IMR-90 (cell line): ENCODE data around the gene C12orf60. TPM values are rescaled to one million over a fixed set of nuclear protein-coding genes. Genes with fewer than 3 reads are reported as not detected.

Experiments
- ATAC-seq: fragments of 200-7000 bp; cut with Tn5 transposase; 2 replicates; pipeline ENCODE4 v1.9.1; 2020; ENCODE audit warnings: low read depth, mild to moderate bottlenecking, moderate library complexity
- BruUV-seq: library from RNA; stranded (reverse); fragments of 400-500 nt; replicated peaks from 2 replicates; lab custom pipeline; 2021; lab: Mats Ljungman, UMichigan
- CTCF ChIA-PET: fragments of 300-600 bp; formaldehyde crosslinking; extraction: SDS; loops from one replicate; lab custom pipeline; 2021; ENCODE audit warnings: antibody characterized with exemption; lab: Yijun Ruan, JAX
- POLR2A ChIA-PET: fragments of 300-600 bp; sonication (Branson Sonifier 250); formaldehyde crosslinking; loops from one replicate; lab custom pipeline; 2022; ENCODE audit warnings: antibody characterized with exemption; ENCODE audit not compliant: unreplicated experiment; lab: Charles Lee
- DNase-seq: peaks from one replicate; pipeline ENCODE4 v3.0.0; 2013
- H2AFZ ChIP-seq: replicated peaks from 2 replicates; pipeline ENCODE3; 2013; ENCODE audit warnings: low read length, mild to moderate bottlenecking; ENCODE audit not compliant: poor library complexity
- H2AK5ac ChIP-seq: 2 replicates; pipeline ENCODE4 v1.6.1; 2013; ENCODE audit warnings: low read depth, low read length, inconsistent platforms
- H2AK9ac ChIP-seq: replicated peaks from 2 replicates; pipeline ENCODE3; 2013; ENCODE audit warnings: mild to moderate bottlenecking, low read depth, low read length, moderate library complexity; ENCODE audit not compliant: poor library complexity
- H2BK120ac ChIP-seq: 2 replicates; pipeline ENCODE4 v1.6.1; 2013; ENCODE audit warnings: low read depth, low read length, inconsistent platforms
- H2BK15ac ChIP-seq: 3 replicates; pipeline ENCODE4 v1.6.1; 2013; ENCODE audit warnings: low read depth, low read length, inconsistent platforms
- H2BK20ac ChIP-seq: 2 replicates; pipeline ENCODE4 v1.6.1; 2013; ENCODE audit warnings: low read depth, mild to moderate bottlenecking, inconsistent platforms, low read length, moderate library complexity
- H2BK5ac ChIP-seq: 2 replicates; pipeline ENCODE4 v1.6.1; 2013; ENCODE audit warnings: mild to moderate bottlenecking, low read depth, low read length, inconsistent platforms; ENCODE audit not compliant: poor library complexity, severe bottlenecking
- H3K14ac ChIP-seq: replicated peaks from 2 replicates; pipeline ENCODE4 v1.6.1; 2013; ENCODE audit warnings: low read depth, low read length, inconsistent platforms
- H3K18ac ChIP-seq: 2 replicates; pipeline ENCODE4 v1.6.1; 2013; ENCODE audit warnings: low read depth, low read length, control low read depth
- H3K23ac ChIP-seq: 2 replicates; pipeline ENCODE4 v1.6.1; 2013; ENCODE audit warnings: low read depth, low read length, inconsistent platforms
- H3K27ac ChIP-seq: 2 replicates; pipeline ENCODE4 v1.5.1; 2013; ENCODE audit warnings: mild to moderate bottlenecking, control low read depth, low read length; ENCODE audit not compliant: insufficient read depth
- H3K27me3 ChIP-seq: 2 replicates; pipeline ENCODE4 v1.6.1; 2013; ENCODE audit warnings: low read length; ENCODE audit not compliant: control insufficient read depth, insufficient read depth
- H3K36me3 ChIP-seq: 2 replicates; pipeline ENCODE4 v1.6.1; 2013; ENCODE audit warnings: low read length, mixed read lengths; ENCODE audit not compliant: control insufficient read depth, insufficient read depth
- H3K4ac ChIP-seq: 2 replicates; pipeline ENCODE4 v1.6.1; 2013; ENCODE audit warnings: low read depth, low read length, inconsistent platforms
- H3K4me1 ChIP-seq: 2 replicates; pipeline ENCODE4 v1.6.1; 2013; ENCODE audit warnings: low read length, mixed read lengths; ENCODE audit not compliant: control insufficient read depth, insufficient read depth
- H3K4me2 ChIP-seq: 2 replicates; pipeline ENCODE4 v1.6.1; 2013; ENCODE audit warnings: low read depth, mild to moderate bottlenecking, control low read depth, low read length, moderate library complexity
- H3K4me3 ChIP-seq: 2 replicates; pipeline ENCODE4 v1.5.1; 2013; ENCODE audit warnings: low read depth, mild to moderate bottlenecking, control low read depth, low read length, moderate library complexity; ENCODE audit not compliant: insufficient read depth
- H3K56ac ChIP-seq: 2 replicates; pipeline ENCODE4 v1.6.1; 2013; ENCODE audit warnings: low read length, inconsistent platforms; ENCODE audit not compliant: insufficient read depth; ENCODE audit errors: extremely low read depth
- H3K79me1 ChIP-seq, 2 experiments: 2 replicates each; pipeline ENCODE4 v1.6.1; 2013; ENCODE audit warnings: low read length in 2 of 2, inconsistent platforms in 1 of 2, low read depth in 1 of 2
- H3K9ac ChIP-seq: 2 replicates; pipeline ENCODE4 v1.6.1; 2013; ENCODE audit warnings: low read depth, low read length, control low read depth
- H3K9me1 ChIP-seq: 2 replicates; pipeline ENCODE4 v1.6.1; 2013; ENCODE audit warnings: low read length, inconsistent platforms; ENCODE audit not compliant: insufficient read depth
- H3K9me3 ChIP-seq: 2 replicates; pipeline ENCODE4 v1.6.1; 2013; ENCODE audit warnings: low read length; ENCODE audit not compliant: control insufficient read depth, insufficient read depth
- H4K20me1 ChIP-seq: 2 replicates; pipeline ENCODE4 v1.6.1; 2013; ENCODE audit warnings: low read length, inconsistent platforms; ENCODE audit not compliant: insufficient read depth
- H4K5ac ChIP-seq: 2 replicates; pipeline ENCODE4 v1.6.1; 2013; ENCODE audit warnings: mild to moderate bottlenecking, low read depth, low read length, control low read depth
- H4K8ac ChIP-seq, 2 experiments: 2 replicates each; pipeline ENCODE4 v1.6.1; 2013; ENCODE audit warnings: low read depth in 2 of 2, low read length in 2 of 2, control low read depth in 1 of 2, inconsistent platforms in 1 of 2
- H4K91ac ChIP-seq: 2 replicates; pipeline ENCODE4 v1.6.1; 2013; ENCODE audit warnings: low read depth, low read length, inconsistent platforms; ENCODE audit not compliant: insufficient read depth
- BHLHE40 ChIP-seq: fragments of 150-350 bp; IDR thresholded peaks from 2 replicates; pipeline ENCODE4 v1.6.1; 2016; ENCODE audit warnings: mild to moderate bottlenecking, low read depth, low read length
- MAFK ChIP-seq: IDR thresholded peaks from 2 replicates; pipeline ENCODE4 v1.6.1; 2012; ENCODE audit warnings: low read depth, low read length, improper control_type of control experiment
- MXI1 ChIP-seq: IDR thresholded peaks from 2 replicates; pipeline ENCODE4 v1.6.1; 2012; ENCODE audit warnings: low read depth, mild to moderate bottlenecking, low read length, moderate library complexity, borderline replicate concordance
- POLR2A ChIP-seq: IDR thresholded peaks from 2 replicates; pipeline ENCODE4 v1.6.1; 2012; ENCODE audit warnings: mild to moderate bottlenecking, low read depth, low read length
- RAD21 ChIP-seq: IDR thresholded peaks from 2 replicates; pipeline ENCODE4 v1.6.1; 2012; ENCODE audit warnings: low read length, improper control_type of control experiment
- RCOR1 ChIP-seq: IDR thresholded peaks from 2 replicates; pipeline ENCODE4 v1.6.1; 2012; ENCODE audit warnings: mild to moderate bottlenecking, low read length, improper control_type of control experiment; ENCODE audit not compliant: insufficient replicate concordance
- RFX5 ChIP-seq: IDR thresholded peaks from 2 replicates; pipeline ENCODE4 v1.8.0; 2012; ENCODE audit warnings: low read depth, mild to moderate bottlenecking, low read length, moderate library complexity
- SMC3 ChIP-seq: fragments of 150-350 bp; IDR thresholded peaks from 2 replicates; pipeline ENCODE4 v1.6.1; 2016; ENCODE audit warnings: low read depth, mild to moderate bottlenecking, antibody characterized with exemption, low read length, moderate library complexity
- WGBS, 2 experiments: methylation state at CpG; one replicate each; pipeline versions ENCODE4 v1.1.5 to v1.1.7; 2013; ENCODE audit warnings: missing lambda C conversion rate in 2 of 2; ENCODE audit not compliant: insufficient read length in 1 of 2; ENCODE audit errors: extremely low coverage in 2 of 2; 5-methylcytosine and 5-hydroxymethylcytosine counted together
- dilution Hi-C: fragments of 300-500 bp; cut with HindIII; formaldehyde crosslinking; loops from one replicate; pipeline ENCODE4 v1.14.3; 2018; ENCODE audit warnings: low sequenced_read_pairs; ENCODE audit not compliant: unreplicated experiment
- in situ Hi-C: fragments of 300-500 bp; cut with MboI; formaldehyde crosslinking; loops from 3 replicates; pipeline ENCODE4 v1.14.3; 2019; ENCODE audit warnings: low sequenced_read_pairs, inconsistent platforms, mixed read lengths
- intact Hi-C: fragments of 100-400 bp; cut with micrococcal nuclease; formaldehyde crosslinking; loops from 2 replicates; pipeline ENCODE4 v1.10.0; 2022
- polyA plus RNA-seq, 3 experiments: library from polyadenylated mRNA; depleted of rRNA; stranded (reverse); fragments of >200 nt; gene quantifications; 2 replicates each; pipeline ENCODE4 v1.2.3, GENCODE V29; 2012; ENCODE audit warnings: low replicate concordance in 1 of 3
- total RNA-seq: library from RNA; depleted of rRNA; stranded (reverse); fragments of >200 nt; gene quantifications from 2 replicates; pipeline ENCODE4 v1.2.3, GENCODE V29; 2012
- TF ChIP-seq, protein P1 (sequence below): conservative IDR thresholded peaks from 2 replicates; pipeline ENCODE4 v1.5.1; 2012; ENCODE audit warnings: mild to moderate bottlenecking, low read depth, low read length, improper control_type of control experiment
- TF ChIP-seq, protein P2 (sequence below): fragments of 150-350 bp; IDR thresholded peaks from 2 replicates; pipeline ENCODE4 v1.6.1; 2017; ENCODE audit warnings: mild to moderate bottlenecking, antibody characterized with exemption, low read length, low read depth

C12orf60 gene
- total and polyA plus RNA-seq, 2 of the 4 experiments (the other 2 are of a cell fraction): 1.1 TPM

DNA sequence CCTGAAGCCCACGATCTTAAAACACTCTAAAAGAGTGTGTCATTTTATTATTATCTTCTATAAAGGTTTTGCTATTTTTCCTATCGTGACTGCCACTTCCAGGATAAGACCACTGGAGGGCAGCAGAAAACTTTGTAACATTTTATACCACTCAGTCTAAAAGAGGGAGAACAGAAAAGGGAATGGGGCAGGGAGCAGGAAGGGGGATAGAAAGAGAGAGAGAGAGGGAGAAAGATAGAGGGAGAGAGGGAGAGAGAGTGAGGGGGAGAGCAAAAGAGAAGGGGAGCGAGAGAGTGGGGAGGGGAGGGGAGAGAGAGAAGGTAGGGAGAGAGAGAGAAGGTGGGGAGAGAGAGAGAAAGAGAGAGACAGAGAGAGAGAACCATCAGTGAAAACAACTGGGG is 41.9 kb downstream of the C12orf60 start:
- no peak overlapping the region; the same call in 1 of the 2 replicates for H3K27ac ChIP-seq
- H3K9me1 ChIP-seq: no peaks in the 10 kb centered on the region; the same call in 1 of the 2 replicates
- H3K36me3 ChIP-seq: no peaks in the 10 kb centered on the region
- no peak overlapping the region for H3K4me3 ChIP-seq
- peak; percentile 65 for DNase-seq
- in situ Hi-C loops (no loop called here), dilution Hi-C loops (no loop called here), intact Hi-C loops (loop anchor here (1.0 to 10.0 kb wide), 6 partner anchors 122 to 422 kb away; partner anchors contain the start of gene RERG)
- no peak overlapping the region for H2AK9ac ChIP-seq
- POLR2A ChIA-PET: interaction anchor here (1.0 kb wide), 1 partner anchor 149 kb away, joined by 4 read pairs; no protein-coding TSS in a partner anchor
- H3K56ac ChIP-seq: no peak overlapping the region; the same call in 1 of the 2 replicates
- 0 out of 3 replicates have a peak overlapping the region, but pooled peaks have one; percentile 43 for H2BK15ac ChIP-seq
- CTCF ChIA-PET: interaction anchor here (0.6 to 1.5 kb wide), 5 partner anchors 8 to 376 kb away, joined by 3 to 13 read pairs (median 3); partner anchors contain the start of gene SMCO3
- H4K91ac ChIP-seq: peak overlapping the region; percentile 20; the same call in 1 of the 2 replicates
- peak overlapping the region; percentile 69 for H2BK20ac ChIP-seq
- peak overlapping the region; percentile 80; the same call in 1 of the 2 replicates for H2BK120ac ChIP-seq
- H4K20me1 ChIP-seq: no peaks in the 10 kb centered on the region
- no peak overlapping the region for H3K23ac ChIP-seq
- no peaks in the 10 kb centered on the region for H3K79me1 ChIP-seq
- no TSS peak for BruUV-seq
- H2AK5ac ChIP-seq: no peak overlapping the region
- ATAC-seq: peak; percentile 77
- H3K9ac ChIP-seq: peak overlapping the region; percentile 62
- no peaks in the 10 kb centered on the region for H3K27me3 ChIP-seq
- H4K5ac ChIP-seq: peak overlapping the region; percentile 76
- H2BK5ac ChIP-seq: no peak overlapping the region
- no peak overlapping the region for H3K14ac ChIP-seq
- no peak overlapping the region for H2AFZ ChIP-seq
- H3K9me3 ChIP-seq: no peaks in the 10 kb centered on the region
- H3K4ac ChIP-seq: no peak overlapping the region; the same call in 1 of the 2 replicates
- TF ChIP-seq MAFK (no peak), RAD21 (peak; percentile 81), SMC3 (peak; percentile 92), MXI1 (no peak), POLR2A (no peak), BHLHE40 (no peak), RFX5 (no peak), RCOR1 (no peak)
- TF ChIP-seq, protein P1, sequence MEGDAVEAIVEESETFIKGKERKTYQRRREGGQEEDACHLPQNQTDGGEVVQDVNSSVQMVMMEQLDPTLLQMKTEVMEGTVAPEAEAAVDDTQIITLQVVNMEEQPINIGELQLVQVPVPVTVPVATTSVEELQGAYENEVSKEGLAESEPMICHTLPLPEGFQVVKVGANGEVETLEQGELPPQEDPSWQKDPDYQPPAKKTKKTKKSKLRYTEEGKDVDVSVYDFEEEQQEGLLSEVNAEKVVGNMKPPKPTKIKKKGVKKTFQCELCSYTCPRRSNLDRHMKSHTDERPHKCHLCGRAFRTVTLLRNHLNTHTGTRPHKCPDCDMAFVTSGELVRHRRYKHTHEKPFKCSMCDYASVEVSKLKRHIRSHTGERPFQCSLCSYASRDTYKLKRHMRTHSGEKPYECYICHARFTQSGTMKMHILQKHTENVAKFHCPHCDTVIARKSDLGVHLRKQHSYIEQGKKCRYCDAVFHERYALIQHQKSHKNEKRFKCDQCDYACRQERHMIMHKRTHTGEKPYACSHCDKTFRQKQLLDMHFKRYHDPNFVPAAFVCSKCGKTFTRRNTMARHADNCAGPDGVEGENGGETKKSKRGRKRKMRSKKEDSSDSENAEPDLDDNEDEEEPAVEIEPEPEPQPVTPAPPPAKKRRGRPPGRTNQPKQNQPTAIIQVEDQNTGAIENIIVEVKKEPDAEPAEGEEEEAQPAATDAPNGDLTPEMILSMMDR: peak; percentile 85
- TF ChIP-seq, protein P2, sequence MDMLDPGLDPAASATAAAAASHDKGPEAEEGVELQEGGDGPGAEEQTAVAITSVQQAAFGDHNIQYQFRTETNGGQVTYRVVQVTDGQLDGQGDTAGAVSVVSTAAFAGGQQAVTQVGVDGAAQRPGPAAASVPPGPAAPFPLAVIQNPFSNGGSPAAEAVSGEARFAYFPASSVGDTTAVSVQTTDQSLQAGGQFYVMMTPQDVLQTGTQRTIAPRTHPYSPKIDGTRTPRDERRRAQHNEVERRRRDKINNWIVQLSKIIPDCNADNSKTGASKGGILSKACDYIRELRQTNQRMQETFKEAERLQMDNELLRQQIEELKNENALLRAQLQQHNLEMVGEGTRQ: no peak
- peak overlapping the region; percentile 23; the same call in 1 of the 2 replicates for H3K4me2 ChIP-seq
- WGBS, 2 experiments: 0% methylated on average over 1 of the region's 3 CpGs; no CpG with 5 or more reads in 1 of the 2 experiments
- no peak overlapping the region; a peak in 1 of 4 replicates for H4K8ac ChIP-seq
- peaks cover 3% of the 10 kb centered on the region; the same call in 1 of the 2 replicates for H3K4me1 ChIP-seq
- peak overlapping the region; percentile 67; the same call in 1 of the 2 replicates for H3K18ac ChIP-seq
